ENCODE measurements around the gene FNTB.

The FNTB gene

DNA sequence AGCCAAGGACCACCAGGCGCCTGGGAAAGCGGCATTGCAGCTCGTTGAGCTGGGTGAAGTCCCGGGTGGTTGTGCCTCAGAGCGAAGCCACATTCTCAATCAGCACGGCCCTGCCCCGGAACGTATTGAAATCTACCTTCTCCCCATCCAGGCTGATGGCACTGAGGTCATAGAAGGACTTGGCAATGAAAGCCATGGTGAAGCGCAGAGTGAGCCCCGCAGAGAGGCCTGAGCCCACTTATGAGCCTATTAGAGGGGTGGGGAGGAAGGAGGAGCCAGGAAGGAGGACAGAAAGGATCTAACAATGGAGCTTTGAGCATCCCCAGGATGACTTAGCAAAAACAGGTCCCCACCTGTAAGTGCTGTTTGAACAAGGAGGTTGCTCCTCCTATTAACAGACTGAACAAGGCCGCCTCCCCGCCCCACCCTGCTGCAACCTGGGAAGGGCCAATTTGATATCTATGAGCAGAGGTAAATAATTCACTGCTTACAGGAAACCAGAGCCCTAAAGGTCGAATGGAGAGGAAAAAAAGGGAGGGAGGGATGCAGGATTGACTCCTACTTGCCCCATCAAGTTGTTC is 44.1 kb upstream of the FNTB start, which contains the start of gene GPX2:
Gene GPX2, minus strand, starts transcription at position 215 of the 581 bp plus-strand sequence. Its CDS starts 19 bp downstream, at position 196.
- H3K27ac ChIP-seq = no peak within 1 kb of the TSS
- TF ChIP-seq, protein P1, sequence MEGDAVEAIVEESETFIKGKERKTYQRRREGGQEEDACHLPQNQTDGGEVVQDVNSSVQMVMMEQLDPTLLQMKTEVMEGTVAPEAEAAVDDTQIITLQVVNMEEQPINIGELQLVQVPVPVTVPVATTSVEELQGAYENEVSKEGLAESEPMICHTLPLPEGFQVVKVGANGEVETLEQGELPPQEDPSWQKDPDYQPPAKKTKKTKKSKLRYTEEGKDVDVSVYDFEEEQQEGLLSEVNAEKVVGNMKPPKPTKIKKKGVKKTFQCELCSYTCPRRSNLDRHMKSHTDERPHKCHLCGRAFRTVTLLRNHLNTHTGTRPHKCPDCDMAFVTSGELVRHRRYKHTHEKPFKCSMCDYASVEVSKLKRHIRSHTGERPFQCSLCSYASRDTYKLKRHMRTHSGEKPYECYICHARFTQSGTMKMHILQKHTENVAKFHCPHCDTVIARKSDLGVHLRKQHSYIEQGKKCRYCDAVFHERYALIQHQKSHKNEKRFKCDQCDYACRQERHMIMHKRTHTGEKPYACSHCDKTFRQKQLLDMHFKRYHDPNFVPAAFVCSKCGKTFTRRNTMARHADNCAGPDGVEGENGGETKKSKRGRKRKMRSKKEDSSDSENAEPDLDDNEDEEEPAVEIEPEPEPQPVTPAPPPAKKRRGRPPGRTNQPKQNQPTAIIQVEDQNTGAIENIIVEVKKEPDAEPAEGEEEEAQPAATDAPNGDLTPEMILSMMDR (conservative IDR thresholded peaks at IDR 0.05) = no peak

DNA sequence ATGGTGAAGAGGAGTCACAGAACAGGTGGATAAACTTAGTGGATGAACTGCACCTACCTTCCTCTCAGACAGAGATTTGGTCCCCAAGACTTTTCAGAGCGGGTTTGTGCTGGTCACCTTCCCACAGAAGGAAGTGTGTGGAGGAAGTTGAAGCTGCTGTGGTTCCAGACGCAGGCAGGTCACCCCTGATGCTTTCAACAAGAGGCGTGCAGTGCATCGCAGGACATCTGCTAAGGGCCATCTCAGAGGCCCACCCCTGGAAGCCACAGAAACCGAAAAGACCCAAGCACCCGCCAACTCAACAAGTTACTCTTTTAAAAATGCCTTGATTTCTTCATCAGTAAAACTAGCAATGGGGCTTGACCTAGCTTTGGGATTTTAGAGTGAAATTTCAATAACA is 43.1 kb upstream of the FNTB start:
- no peak overlapping the region for H3K27ac ChIP-seq
- TF ChIP-seq, protein P1 (conservative IDR thresholded peaks at IDR 0.05) = no peak

DNA sequence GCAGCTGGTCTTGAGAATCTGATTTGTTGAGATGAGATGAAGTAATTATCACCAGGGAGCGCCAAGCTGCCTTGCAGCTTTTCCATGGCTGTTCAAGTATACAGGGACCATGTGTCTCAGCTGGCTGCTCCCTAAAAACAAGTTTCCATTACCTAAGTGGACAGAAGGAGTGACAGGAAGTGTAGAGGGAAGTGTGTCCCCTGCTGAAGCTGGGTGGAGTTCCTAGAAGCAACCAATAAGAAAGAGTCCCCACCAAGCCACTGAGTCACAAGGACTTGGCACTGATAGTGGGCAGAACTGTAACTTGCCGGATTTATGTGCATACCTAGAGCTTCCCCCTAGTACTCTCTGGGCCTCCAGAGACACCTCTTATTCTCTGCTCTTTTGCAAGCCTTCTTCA is 42.7 kb upstream of the FNTB start:
- TF ChIP-seq, protein P1 (conservative IDR thresholded peaks at IDR 0.05) = no peak
- H3K27ac ChIP-seq = no peak overlapping the region

DNA sequence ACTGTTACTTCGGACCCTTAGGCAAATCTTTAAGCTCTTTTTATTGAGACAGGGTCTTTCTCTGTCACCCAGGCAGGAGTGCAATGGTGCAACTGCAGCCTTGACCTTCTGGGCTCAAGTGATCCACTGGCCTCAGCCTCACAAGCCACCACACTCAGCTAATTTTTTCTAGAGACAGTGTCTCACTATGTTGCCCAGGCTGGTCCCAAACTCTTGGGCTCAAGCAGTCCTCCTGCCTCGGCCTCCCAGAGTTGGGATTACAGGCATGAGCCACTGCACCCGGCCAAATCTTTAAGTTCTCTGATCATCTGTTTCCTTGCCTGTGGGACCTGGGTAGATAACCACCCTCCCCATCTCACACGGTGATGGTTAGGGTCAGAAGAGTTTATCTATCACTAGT is 41.8 kb upstream of the FNTB start:
- TF ChIP-seq, protein P1 (conservative IDR thresholded peaks at IDR 0.05) = no peak

DNA sequence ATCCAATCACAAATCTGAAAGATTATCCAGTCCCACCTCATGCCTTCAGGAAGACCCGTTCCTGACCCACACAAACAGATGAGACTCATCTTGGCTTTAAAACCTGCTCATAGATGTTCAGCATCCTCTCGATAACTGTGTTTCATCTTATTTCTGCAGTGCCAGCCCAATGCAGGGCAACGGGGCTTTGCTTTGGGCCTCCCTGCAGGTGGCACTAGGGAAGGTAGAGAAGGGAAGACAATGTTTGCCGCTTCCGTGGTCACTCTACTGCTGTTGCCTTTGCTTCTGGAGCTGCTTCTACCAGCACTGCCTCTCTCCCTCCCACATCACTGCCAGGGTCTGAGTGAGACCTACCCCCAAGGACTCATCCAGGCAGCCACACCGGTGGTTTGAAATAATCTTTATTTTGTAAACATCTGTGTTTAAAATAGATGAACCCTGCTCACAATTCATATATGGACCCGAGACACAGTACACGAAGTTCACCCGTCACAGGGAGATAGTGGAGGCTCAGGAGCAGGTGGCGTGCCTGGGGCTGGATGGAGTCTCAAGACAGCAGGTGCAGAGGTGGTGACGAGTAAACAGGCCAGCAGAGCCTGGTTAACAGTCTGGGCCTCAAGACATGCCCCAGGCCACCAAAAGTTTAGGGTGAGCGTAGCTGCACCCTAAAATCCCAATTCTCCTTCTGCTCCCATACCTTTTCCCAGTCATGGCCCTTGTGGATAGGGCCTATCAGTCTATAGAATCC is 41.1 kb upstream of the FNTB start:
- TF ChIP-seq, protein P1 (conservative IDR thresholded peaks at IDR 0.05) = no peak
- H3K27ac ChIP-seq = no peak overlapping the region

More for the DNA sequence above, 41.8 kb upstream of the FNTB start:
- no peak overlapping the region for H3K27ac ChIP-seq

DNA sequence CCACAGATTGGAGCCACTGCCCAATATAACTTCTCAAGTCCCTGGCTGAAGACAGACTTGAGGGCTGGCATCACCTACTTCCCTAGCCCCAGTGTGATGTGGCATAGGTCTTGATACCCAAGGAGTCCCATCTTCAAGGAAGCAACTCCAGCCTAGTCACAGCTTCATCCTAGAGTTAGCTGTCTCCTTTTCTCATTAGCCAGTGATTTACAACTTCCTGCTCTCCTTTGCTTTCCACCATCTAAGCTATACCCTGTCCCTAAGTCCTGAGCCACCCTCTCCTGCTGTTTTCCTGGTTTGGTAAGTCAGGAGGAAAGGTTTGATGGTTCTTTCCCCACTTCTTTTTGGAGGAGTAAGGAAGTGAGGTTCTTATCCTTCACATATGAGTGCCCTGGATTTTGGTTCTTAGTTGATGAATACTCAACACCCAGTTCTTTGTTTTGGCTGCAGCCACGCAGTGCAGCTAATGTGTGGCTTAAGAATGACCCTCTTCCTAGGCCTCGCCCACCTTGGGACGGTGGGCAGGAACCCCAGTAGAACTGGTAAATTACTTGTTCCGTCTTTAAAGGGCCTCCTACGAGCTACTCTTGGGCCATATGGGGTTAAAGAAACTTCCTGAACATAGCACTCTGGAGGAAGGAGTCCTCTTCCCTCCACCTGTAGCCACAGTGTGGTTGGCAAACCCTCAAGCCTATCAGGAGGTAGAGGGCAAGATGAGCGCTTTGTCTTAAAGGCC is 40.2 kb upstream of the FNTB start:
- TF ChIP-seq, protein P1 (conservative IDR thresholded peaks at IDR 0.05) = no peak
- H3K27ac ChIP-seq = no peak overlapping the region
